Endothelial cell (in vitro differentiated cells): Measurements from ENCODE around the gene ASAP2. TPM values are rescaled to one million over a fixed set of nuclear protein-coding genes. Genes with fewer than 3 reads are reported as not detected.

ENCODE experiments used
- DNase-seq: peaks from one replicate; pipeline ENCODE4 v3.0.0; 2021; ENCODE audit warnings: low spot score
- H3K27ac Mint-ChIP-seq: one replicate; pipeline ENCODE4 v1.8.0; 2021; ENCODE audit warnings: mixed read lengths, inconsistent platforms; ENCODE audit not compliant: unreplicated experiment
- H3K27me3 Mint-ChIP-seq: one replicate; pipeline ENCODE4 v1.8.0; 2021; ENCODE audit warnings: mild to moderate bottlenecking, moderate library complexity, mixed read lengths, inconsistent platforms; ENCODE audit not compliant: unreplicated experiment
- H3K36me3 Mint-ChIP-seq: one replicate; pipeline ENCODE4 v1.8.0; 2021; ENCODE audit warnings: mild to moderate bottlenecking, low read depth, mixed read lengths, inconsistent platforms; ENCODE audit not compliant: unreplicated experiment
- H3K4me1 Mint-ChIP-seq: one replicate; pipeline ENCODE4 v1.8.0; 2021; ENCODE audit warnings: mild to moderate bottlenecking, mixed read lengths, inconsistent platforms; ENCODE audit not compliant: unreplicated experiment
- H3K4me3 Mint-ChIP-seq: one replicate; pipeline ENCODE4 v1.8.0; 2021; ENCODE audit warnings: mild to moderate bottlenecking, mixed read lengths, inconsistent platforms; ENCODE audit not compliant: unreplicated experiment
- H3K9me3 Mint-ChIP-seq: one replicate; pipeline ENCODE4 v1.8.0; 2021; ENCODE audit warnings: mixed read lengths, inconsistent platforms; ENCODE audit not compliant: unreplicated experiment
- total RNA-seq: library from RNA; stranded (reverse); fragmentation: NEBNext Ultra II Directional; extraction: Animal tissue kit (Norgen Biotek cat#: 25700); gene quantifications from one replicate; pipeline ENCODE4 v1.2.1, GENCODE V29; 2021; ENCODE audit not compliant: unreplicated experiment
- TF ChIP-seq, protein P1 (sequence below): fragments of 200-600 bp; sonication (generic); IDR thresholded peaks from one replicate; pipeline ENCODE4 v1.5.0; 2021; ENCODE audit warnings: antibody characterized with exemption; ENCODE audit not compliant: unreplicated experiment

The ASAP2 gene
- total RNA-seq, 1 donor from 2014 or later = 31.8 TPM

GRCh38 chr2:9318461-9319337 is 112.1 kb downstream of the ASAP2 start:
- no peak for DNase-seq
- H3K36me3 Mint-ChIP-seq = peaks cover 13% of the 10 kb centered on the region

DNA sequence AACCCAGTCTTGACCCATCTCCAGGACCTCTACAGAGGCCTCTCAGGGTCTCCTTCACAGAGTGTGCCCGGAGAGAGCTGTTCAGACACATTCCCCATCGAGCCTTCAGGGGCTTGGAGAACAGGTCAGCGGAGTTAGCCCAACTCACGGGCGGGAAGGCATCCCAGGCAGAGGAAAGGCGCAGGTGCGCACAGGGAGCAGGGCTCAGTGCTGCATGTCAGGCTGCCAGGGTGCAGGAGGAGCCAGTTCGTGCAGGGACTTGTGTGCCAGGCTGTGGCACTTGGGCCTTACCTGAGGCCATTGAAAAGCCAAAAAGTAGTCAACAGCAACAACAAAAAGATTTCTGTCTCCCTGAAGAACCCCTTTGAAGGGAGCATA is 112.7 kb downstream of the ASAP2 start:
- Mint-ChIP-seq H3K27ac (no peak overlapping the region), H3K4me1 (peaks cover 4% of the 10 kb centered on the region), H3K4me3 (no peak overlapping the region), H3K27me3 (peaks cover 1% of the 10 kb centered on the region), H3K36me3 (peaks cover 16% of the 10 kb centered on the region), H3K9me3 (no peaks in the 10 kb centered on the region)
- TF ChIP-seq, protein P1, sequence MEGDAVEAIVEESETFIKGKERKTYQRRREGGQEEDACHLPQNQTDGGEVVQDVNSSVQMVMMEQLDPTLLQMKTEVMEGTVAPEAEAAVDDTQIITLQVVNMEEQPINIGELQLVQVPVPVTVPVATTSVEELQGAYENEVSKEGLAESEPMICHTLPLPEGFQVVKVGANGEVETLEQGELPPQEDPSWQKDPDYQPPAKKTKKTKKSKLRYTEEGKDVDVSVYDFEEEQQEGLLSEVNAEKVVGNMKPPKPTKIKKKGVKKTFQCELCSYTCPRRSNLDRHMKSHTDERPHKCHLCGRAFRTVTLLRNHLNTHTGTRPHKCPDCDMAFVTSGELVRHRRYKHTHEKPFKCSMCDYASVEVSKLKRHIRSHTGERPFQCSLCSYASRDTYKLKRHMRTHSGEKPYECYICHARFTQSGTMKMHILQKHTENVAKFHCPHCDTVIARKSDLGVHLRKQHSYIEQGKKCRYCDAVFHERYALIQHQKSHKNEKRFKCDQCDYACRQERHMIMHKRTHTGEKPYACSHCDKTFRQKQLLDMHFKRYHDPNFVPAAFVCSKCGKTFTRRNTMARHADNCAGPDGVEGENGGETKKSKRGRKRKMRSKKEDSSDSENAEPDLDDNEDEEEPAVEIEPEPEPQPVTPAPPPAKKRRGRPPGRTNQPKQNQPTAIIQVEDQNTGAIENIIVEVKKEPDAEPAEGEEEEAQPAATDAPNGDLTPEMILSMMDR = no peak
- DNase-seq = no peak

More at GRCh38 chr2:9318461-9319337, 112.1 kb downstream of the ASAP2 start:
- Mint-ChIP-seq H3K9me3 (no peaks in the 10 kb centered on the region), H3K4me3 (no peak overlapping the region), H3K27me3 (peaks cover 1% of the 10 kb centered on the region), H3K4me1 (peaks cover 4% of the 10 kb centered on the region), H3K27ac (no peak overlapping the region)
- TF ChIP-seq, protein P1 = no peak

- Mint-ChIP-seq H3K4me3 (no peak overlapping the region), H3K27me3 (peaks cover 1% of the 10 kb centered on the region), H3K9me3 (no peaks in the 10 kb centered on the region), H3K27ac (no peak overlapping the region), H3K36me3 (peaks cover 12% of the 10 kb centered on the region), H3K4me1 (peaks cover 10% of the 10 kb centered on the region)
- no peak for DNase-seq
- TF ChIP-seq, protein P1 = no peak
These were observed 116.0 kb downstream of the ASAP2 start for GRCh38 chr2:9322576-9322975.

- H3K4me1 Mint-ChIP-seq = peaks cover 20% of the 10 kb centered on the region
- H3K4me3 Mint-ChIP-seq = no peak overlapping the region
- no peak overlapping the region for H3K27ac Mint-ChIP-seq
- no peak for DNase-seq
- H3K9me3 Mint-ChIP-seq = no peaks in the 10 kb centered on the region
- peaks cover 21% of the 10 kb centered on the region for H3K36me3 Mint-ChIP-seq
- TF ChIP-seq, protein P1 = no peak
- H3K27me3 Mint-ChIP-seq = peaks cover 1% of the 10 kb centered on the region
These were observed 118.8 kb downstream of the ASAP2 start for GRCh38 chr2:9325428-9325827.

GRCh38 chr2:9326975-9327374 is 120.4 kb downstream of the ASAP2 start:
- H3K36me3 Mint-ChIP-seq = peaks cover 21% of the 10 kb centered on the region
- no peak overlapping the region for H3K4me3 Mint-ChIP-seq
- H3K27me3 Mint-ChIP-seq = peaks cover 1% of the 10 kb centered on the region
- TF ChIP-seq, protein P1 = no peak
- peaks cover 20% of the 10 kb centered on the region for H3K4me1 Mint-ChIP-seq
- H3K27ac Mint-ChIP-seq = no peak overlapping the region
- H3K9me3 Mint-ChIP-seq = no peaks in the 10 kb centered on the region
- DNase-seq = no peak
